ENCODE results near the gene CCR1. TPM values are rescaled to one million over a fixed set of nuclear protein-coding genes. Genes with fewer than 3 reads are reported as not detected.

The CCR1 gene
- total and polyA plus RNA-seq, 2 experiments from 2014 or later, result not detected

GRCh38 chr3:46218196-46218709 lies 10.1 kb upstream of the CCR1 start (continued):
- TF ChIP-seq REST (IDR thresholded peaks at IDR 0.05; ENCODE audit: unreplicated experiment) (no peak), CREB1 (CRISPR knock-in tag; IDR thresholded peaks at IDR 0.05; ENCODE audit: low read depth) (no peak), ETS1 (IDR thresholded peaks at IDR 0.05) (no peak), CTCF (conservative IDR thresholded peaks at IDR 0.05; ENCODE audit: low read depth in 2 of 2) (no peak), EZH2 (IDR thresholded peaks at IDR 0.05; ENCODE audit: low read depth, unreplicated experiment) (no peak), STAT1 (IDR thresholded peaks at IDR 0.05; ENCODE audit: unreplicated experiment) (no peak)

GRCh38 chr3:46215810-46216414 lies 7.8 kb upstream of the CCR1 start:
- ATAC-seq (no peak), DNase-seq (ENCODE audit: low spot score) (no peak)
- Mint-ChIP-seq H3K27ac (no peak overlapping the region), H3K4me3 (no peak overlapping the region), H3K36me3 (ENCODE audit: low read depth) (no peaks in the 10 kb centered on the region), H3K4me1 (no peaks in the 10 kb centered on the region), H3K9me3 (peaks cover 3% of the 10 kb centered on the region; the same call in 1 of the 3 replicates), H3K27me3 (ENCODE audit: insufficient read depth, low read depth, poor library complexity) (peaks cover 3% of the 10 kb centered on the region)
- no peaks in the 10 kb centered on the region for H4K20me1 ChIP-seq (replicated peaks; ENCODE audit: insufficient read depth)
- no peak overlapping the region for H3K4me2 ChIP-seq
- H3K79me2 ChIP-seq (replicated peaks; ENCODE audit: insufficient read depth), result no peaks in the 10 kb centered on the region
- H3K27ac ChIP-seq (ENCODE audit: low read depth), result no peak overlapping the region
- no peaks in the 10 kb centered on the region for H3K4me1 ChIP-seq (ENCODE audit: insufficient read depth)
- no peak overlapping the region for H2AFZ ChIP-seq
- no peaks in the 10 kb centered on the region for H3F3A ChIP-seq (replicated peaks; ENCODE audit: low read depth)
- H3K9me2 ChIP-seq (ENCODE audit: insufficient read depth), result peaks cover 9% of the 10 kb centered on the region
- no peaks in the 10 kb centered on the region for H3K27me3 ChIP-seq (ENCODE audit: insufficient read depth)
- no peak overlapping the region for H3K4me3 ChIP-seq
- TF ChIP-seq STAT1 (IDR thresholded peaks at IDR 0.05; ENCODE audit: unreplicated experiment) (no peak), EZH2 (IDR thresholded peaks at IDR 0.05; ENCODE audit: low read depth, unreplicated experiment) (no peak), REST (IDR thresholded peaks at IDR 0.05; ENCODE audit: unreplicated experiment) (no peak)
- no peaks in the 10 kb centered on the region for H3K36me3 ChIP-seq (ENCODE audit: insufficient read depth)
